Skeletal muscle tissue (tissue), 4 donors: ENCODE measurements around the gene BANF2. TPM values are rescaled to one million over a fixed set of nuclear protein-coding genes. Genes with fewer than 3 reads are reported as not detected.

Experiments used
- H3K27ac ChIP-seq: one replicate; pipeline ENCODE4 v1.7.0; 2013; ENCODE audit warnings: mild to moderate bottlenecking, low read depth, low read length, inconsistent platforms
- H3K27me3 ChIP-seq, 3 donors: one replicate each; pipeline ENCODE4 v1.7.0; 2013; ENCODE audit warnings: low read length in 3 of 3; ENCODE audit not compliant: control insufficient read depth in 3 of 3, insufficient read depth in 3 of 3
- H3K36me3 ChIP-seq, 3 donors: one replicate each; pipeline ENCODE4 v1.7.0; 2013; ENCODE audit warnings: low read length in 3 of 3; ENCODE audit not compliant: control insufficient read depth in 3 of 3, insufficient read depth in 3 of 3
- H3K4me1 ChIP-seq, 3 donors: one replicate each; pipeline ENCODE4 v1.7.0; 2013; ENCODE audit warnings: low read length in 3 of 3, mild to moderate bottlenecking in 3 of 3; ENCODE audit not compliant: control insufficient read depth in 3 of 3, insufficient read depth in 3 of 3
- H3K4me3 ChIP-seq, 3 donors: one replicate each; pipeline ENCODE4 v1.7.0; 2013; ENCODE audit warnings: low read length in 3 of 3
- H3K9ac ChIP-seq, 3 donors: one replicate each; pipeline ENCODE4 v1.7.0; 2013; ENCODE audit warnings: low read length in 3 of 3, mild to moderate bottlenecking in 3 of 3, moderate library complexity in 2 of 3, low read depth in 1 of 3
- H3K9me3 ChIP-seq, 3 donors: one replicate each; pipeline ENCODE4 v1.7.0; 2013; ENCODE audit warnings: low read length in 3 of 3; ENCODE audit not compliant: control insufficient read depth in 3 of 3
- total RNA-seq: library from RNA; depleted of rRNA; stranded (reverse); fragments of >200 nt; gene quantifications from one replicate; pipeline ENCODE4 v1.2.3, GENCODE V29; 2014
- donor health status: Osteomylitis.

BANF2 gene
- total RNA-seq, 1 donor from 2014 or later, result not detected

DNA sequence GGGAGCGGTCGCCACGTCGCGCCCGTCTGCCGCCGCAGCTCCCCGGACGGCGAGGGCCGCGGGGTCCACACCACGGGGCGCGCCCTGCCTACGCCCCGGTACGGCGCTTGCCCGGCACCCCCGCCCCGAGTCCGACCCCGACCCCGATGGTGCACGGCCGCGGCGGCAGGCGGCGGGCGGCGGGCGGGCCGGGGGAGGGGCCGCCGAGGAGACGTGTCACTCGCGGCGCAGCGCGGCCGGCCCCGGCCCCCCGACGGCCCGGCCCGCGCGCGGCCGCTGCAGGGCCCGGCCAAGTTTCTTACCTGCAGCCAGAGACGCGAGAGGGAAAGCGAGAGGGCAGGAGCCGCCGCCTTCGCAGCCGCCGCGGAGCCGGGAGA, 18.1 kb upstream of the BANF2 start:
- peaks cover 12 to 15% (median 14%) of the 10 kb centered on the region in 3 donors for H3K4me1 ChIP-seq
- peak overlapping the region; percentile 68 for H3K27ac ChIP-seq
- peaks cover 0 to 3% (median 0%) of the 10 kb centered on the region in 3 donors for H3K27me3 ChIP-seq
- peaks cover 0 to 3% (median 0%) of the 10 kb centered on the region in 3 donors for H3K9me3 ChIP-seq
- peak overlapping the region; percentile 54 to 86 (median 81) for H3K4me3 ChIP-seq
- peaks cover 0 to 4% (median 2%) of the 10 kb centered on the region in 3 donors for H3K36me3 ChIP-seq
- peak overlapping the region; percentile 53 to 77 (median 68) for H3K9ac ChIP-seq

DNA sequence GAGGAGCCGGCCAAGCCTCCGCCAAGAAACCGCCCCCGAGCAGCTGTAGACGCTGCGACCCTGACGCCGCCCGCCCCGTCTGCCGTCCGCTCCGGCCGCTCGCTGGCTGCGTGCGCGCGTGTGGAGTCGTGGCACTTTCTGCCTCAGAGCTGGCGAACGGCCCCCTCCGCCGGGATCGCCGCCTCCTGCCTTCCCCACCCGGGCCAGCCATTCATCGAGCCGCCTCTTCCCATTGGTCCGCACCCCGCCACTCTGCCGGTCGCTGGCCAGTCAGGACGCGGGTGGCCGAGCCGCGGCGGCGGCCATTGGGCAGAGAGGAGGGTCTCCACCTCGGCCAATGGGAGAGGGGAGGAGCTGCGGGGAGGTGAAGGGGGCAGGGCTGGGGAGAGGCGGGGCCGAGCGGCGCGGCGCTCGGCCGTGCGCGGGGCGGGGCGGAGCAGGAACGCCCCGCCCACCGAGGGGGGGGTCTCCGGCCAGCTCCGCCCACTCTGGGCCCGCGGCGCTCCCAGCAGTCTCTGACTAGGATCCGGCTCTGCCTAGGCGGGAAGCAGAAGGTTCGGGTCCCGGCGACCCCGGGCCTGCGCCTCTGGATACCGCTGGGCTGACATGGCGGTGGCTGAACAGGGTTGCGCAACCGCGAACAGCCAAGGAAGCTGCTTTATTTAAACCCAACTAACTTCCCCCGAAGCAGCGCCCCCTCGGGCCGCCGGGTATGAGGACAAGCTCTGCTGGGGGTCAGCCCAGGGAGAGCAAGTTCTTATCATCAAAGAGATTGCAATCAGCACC, 17.5 kb upstream of the BANF2 start, which contains the start of gene RRBP1:
RRBP1 (minus strand) TSS at position 140 of the 786 bp plus-strand sequence. CDS start 21,735 bp downstream, outside the sequence.
- H3K27ac ChIP-seq, result peak within 1 kb of the TSS; percentile 76
- peak within 1 kb of the TSS; percentile 68 to 80 (median 78) for H3K9ac ChIP-seq
- H3K4me1 ChIP-seq, result peaks cover 12 to 15% (median 14%) of the 10 kb centered on the region in 3 donors
- peaks cover 0 to 3% (median 3%) of the 10 kb centered on the region in 3 donors for H3K9me3 ChIP-seq
- H3K36me3 ChIP-seq, result peaks cover 0 to 4% (median 2%) of the 10 kb centered on the region in 3 donors
- peaks cover 0 to 3% (median 3%) of the 10 kb centered on the region in 3 donors for H3K27me3 ChIP-seq
- H3K4me3 ChIP-seq, result peak within 1 kb of the TSS; percentile 54 to 86 (median 81)

DNA sequence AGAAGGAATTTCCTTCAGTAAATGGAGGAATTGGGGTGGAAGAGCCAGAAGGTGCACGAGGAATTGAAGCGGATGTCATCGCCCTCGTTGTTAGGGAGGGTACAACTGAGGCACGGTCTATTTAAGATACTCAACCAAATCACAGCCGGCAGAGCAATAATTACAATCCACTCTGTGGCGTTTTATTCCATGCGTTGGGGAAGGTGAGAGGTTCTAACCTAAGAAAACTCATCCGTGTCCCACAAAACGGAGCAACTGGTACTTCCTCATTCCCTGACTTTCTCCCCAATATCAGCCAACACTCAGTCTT, 16.9 kb upstream of the BANF2 start:
- Histone ChIP-seq H3K9ac (peak overlapping the region in 2 of 3 donors; percentile 78 to 80), H3K4me1 (peaks cover 12 to 15% (median 14%) of the 10 kb centered on the region in 3 donors), H3K27me3 (peaks cover 0 to 3% (median 3%) of the 10 kb centered on the region in 3 donors), H3K27ac (peak overlapping the region; percentile 76), H3K4me3 (peak overlapping the region; percentile 54 to 81 (median 81)), H3K9me3 (peaks cover 0 to 3% (median 3%) of the 10 kb centered on the region in 3 donors), H3K36me3 (peaks cover 0 to 4% (median 2%) of the 10 kb centered on the region in 3 donors)

DNA sequence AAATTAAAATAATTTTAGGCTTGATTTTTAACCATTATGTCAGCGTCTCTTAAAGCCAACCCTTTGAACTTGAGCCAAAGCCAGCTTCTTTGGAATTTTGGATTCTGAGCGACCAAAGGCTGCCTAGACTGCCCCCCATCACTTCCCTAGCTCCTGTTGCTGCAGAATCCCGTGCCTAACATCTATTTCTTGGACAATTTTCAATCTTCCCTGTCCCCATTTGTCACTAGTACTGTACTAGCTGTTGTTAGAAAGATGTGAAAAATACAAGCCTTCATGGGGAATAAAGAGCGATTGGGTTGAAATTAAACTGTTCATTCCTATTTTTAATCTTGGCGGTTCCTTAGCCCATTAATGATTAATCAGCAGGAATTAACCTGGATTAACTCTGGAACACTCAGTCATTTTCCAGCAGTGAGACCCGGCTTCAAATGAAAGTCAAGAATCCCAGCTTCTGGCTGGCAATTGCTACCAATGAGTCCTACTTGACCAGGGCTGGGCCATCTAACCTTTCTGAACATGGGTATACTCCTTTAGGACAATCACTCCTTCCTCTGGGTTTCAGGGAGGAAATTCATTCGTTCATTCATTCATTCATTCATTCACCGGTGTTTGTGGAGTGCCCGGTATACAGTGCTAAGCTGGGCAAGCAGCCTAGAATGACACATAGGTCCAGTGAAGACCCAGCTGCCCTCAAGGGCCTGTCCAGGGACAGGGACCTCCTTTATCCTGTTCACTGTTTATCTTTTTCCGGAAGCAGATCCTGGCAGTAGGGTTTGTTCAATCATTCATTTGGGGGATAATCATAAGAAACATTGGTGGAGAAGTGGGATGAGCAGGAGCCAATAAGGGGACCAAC, 16.3 kb upstream of the BANF2 start:
- peaks cover 0 to 3% (median 3%) of the 10 kb centered on the region in 3 donors for H3K9me3 ChIP-seq
- H3K9ac ChIP-seq, result no peak overlapping the region
- no peak overlapping the region for H3K27ac ChIP-seq
- peaks cover 12 to 15% (median 14%) of the 10 kb centered on the region in 3 donors for H3K4me1 ChIP-seq
- peaks cover 0 to 4% (median 2%) of the 10 kb centered on the region in 3 donors for H3K36me3 ChIP-seq
- H3K4me3 ChIP-seq, result no peak overlapping the region
- H3K27me3 ChIP-seq, result peaks cover 0 to 3% (median 3%) of the 10 kb centered on the region in 3 donors

DNA sequence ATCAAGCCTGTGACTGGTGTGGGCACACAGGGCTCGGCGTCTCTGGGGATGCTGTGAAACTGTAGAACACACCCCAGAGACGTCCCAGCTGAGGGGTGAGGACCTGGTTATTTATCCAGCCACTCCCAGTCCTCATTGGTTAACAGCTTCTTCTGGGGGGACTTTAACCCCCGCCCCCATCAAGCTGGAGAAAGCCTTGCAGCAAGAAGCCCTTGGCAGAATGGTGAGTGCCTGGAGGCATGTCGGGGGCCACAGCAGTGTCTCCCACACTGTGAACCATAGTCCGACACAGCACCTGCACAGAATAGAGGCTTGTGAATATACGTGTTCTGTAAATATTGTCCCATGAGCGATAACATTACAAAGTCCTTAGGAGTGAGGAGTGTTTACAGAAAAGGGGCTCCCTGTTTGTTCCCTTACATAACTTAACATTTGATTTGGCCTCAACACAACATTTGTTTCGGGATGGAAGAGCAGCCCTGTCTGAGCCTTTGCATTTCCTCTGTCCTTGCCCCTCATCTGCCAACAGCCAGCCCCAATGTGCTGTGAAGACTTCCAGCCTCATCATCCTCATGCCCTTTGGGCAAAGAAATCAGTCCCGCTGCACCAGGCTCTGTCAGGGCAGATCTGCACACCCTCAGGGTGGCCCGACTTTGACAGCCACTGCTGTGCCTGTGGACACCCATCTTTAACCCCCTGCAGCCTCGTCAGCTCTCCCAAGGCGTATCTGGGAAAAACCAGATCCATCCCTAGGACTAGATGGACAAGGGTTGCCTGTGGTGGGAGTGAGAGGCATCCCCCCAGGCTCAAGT, 15.5 kb upstream of the BANF2 start:
- Histone ChIP-seq H3K9me3 (peaks cover 0 to 3% (median 3%) of the 10 kb centered on the region in 3 donors), H3K9ac (no peak overlapping the region), H3K27me3 (peaks cover 0 to 3% (median 3%) of the 10 kb centered on the region in 3 donors)

DNA sequence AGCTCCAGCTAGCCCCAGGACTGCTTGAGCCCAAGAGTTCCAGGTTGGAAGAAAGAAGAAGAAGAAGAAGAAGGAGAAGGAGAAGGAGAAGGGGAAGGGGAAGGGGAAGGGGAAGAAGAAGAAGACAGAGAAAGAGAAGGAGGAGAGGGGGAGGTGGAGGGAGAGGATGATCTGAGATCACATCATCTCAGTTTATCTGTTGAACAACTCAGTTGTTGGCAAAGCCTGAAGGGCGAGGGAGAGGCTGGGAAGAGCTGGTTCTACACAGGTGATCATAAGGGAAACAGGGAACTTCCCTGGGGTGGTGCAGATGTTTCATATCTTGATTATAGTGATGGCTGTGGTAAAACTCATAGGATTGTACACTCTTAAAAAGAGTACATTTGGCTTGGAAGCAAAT, 14.6 kb upstream of the BANF2 start:
- Histone ChIP-seq H3K4me1 (peaks cover 7 to 11% (median 10%) of the 10 kb centered on the region in 3 donors), H3K9ac (no peak overlapping the region), H3K27me3 (peaks cover 0 to 3% (median 3%) of the 10 kb centered on the region in 3 donors), H3K36me3 (no peaks in the 10 kb centered on the region), H3K27ac (no peak overlapping the region), H3K9me3 (peaks cover 0 to 6% (median 3%) of the 10 kb centered on the region in 3 donors), H3K4me3 (no peak overlapping the region)

More for the DNA sequence above, 15.5 kb upstream of the BANF2 start:
- Histone ChIP-seq H3K4me1 (peaks cover 12 to 15% (median 14%) of the 10 kb centered on the region in 3 donors), H3K27ac (no peak overlapping the region), H3K36me3 (peaks cover 0 to 2% (median 0%) of the 10 kb centered on the region in 3 donors), H3K4me3 (no peak overlapping the region)

DNA sequence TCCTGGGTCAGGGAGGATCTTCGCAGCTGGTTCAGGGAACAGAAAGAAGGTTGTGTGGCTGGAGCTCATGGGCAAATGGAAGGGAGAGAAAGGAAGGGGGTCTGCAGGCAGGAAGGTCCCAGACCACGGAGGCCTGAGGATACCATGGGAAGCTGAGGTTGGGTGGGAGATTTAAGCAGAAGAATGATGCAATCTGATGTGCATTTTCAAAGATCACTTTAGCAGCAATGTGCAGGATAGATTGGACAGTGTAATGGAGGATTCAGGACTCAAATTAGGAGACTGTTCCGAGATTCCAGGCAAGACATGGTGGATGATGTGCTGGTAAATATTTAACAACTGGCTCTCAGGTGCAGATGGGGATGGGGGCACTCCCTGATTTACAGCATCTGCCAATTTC, 12.0 kb upstream of the BANF2 start:
- peaks cover 0 to 2% (median 1%) of the 10 kb centered on the region in 3 donors for H3K4me1 ChIP-seq
- no peak overlapping the region for H3K27ac ChIP-seq
- no peaks in the 10 kb centered on the region for H3K36me3 ChIP-seq
- no peak overlapping the region for H3K4me3 ChIP-seq
- H3K9me3 ChIP-seq, result peaks cover 0 to 6% (median 3%) of the 10 kb centered on the region in 3 donors
- H3K9ac ChIP-seq, result no peak overlapping the region
- H3K27me3 ChIP-seq, result peaks cover 0 to 3% (median 3%) of the 10 kb centered on the region in 3 donors

DNA sequence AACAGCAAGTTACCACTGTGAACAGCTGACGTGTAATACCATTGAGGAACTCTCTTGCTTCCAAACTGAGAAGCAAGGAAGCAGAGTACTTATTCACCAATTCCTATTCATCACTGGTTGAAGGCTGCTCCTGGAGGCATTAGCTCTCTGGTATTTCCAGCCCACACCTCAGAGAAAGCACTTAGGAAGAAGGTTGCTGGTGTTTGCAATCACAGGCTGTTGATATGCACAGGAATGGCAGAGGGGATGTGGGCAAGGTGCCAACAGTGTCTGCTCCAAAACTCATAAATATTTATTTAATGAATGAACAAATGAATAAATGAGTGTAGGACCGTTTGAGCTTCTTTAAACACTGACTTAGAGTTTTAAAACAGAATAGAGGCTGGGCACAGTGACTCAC, 10.8 kb upstream of the BANF2 start:
- H3K36me3 ChIP-seq, result peaks cover 0 to 2% (median 0%) of the 10 kb centered on the region in 3 donors
- peaks cover 0 to 6% (median 3%) of the 10 kb centered on the region in 3 donors for H3K9me3 ChIP-seq
- H3K4me3 ChIP-seq, result no peak overlapping the region
- H3K27ac ChIP-seq, result no peak overlapping the region
- peaks cover 3 to 5% (median 5%) of the 10 kb centered on the region in 3 donors for H3K27me3 ChIP-seq
- H3K9ac ChIP-seq, result no peak overlapping the region
- no peaks in the 10 kb centered on the region for H3K4me1 ChIP-seq

DNA sequence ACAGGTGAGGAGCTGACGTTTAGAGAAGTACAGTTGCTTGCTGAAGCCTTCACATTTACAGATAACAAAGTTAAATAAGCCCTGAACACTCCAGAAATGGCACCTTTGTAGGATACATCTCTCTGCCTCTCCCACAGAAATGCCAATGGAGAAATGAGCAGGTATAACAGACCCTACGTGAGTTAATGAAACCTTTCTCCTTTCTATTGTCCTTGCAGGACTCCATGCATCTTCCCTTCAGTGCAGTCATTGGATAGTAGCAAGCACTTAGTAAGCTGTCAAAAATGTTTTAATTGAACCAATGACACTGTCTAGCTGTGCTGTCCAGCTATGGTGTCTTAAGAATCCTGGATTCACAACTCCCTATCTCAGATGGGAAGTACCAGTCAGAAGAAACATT, 9.6 kb upstream of the BANF2 start:
- peaks cover 3 to 5% (median 4%) of the 10 kb centered on the region in 3 donors for H3K27me3 ChIP-seq
- no peak overlapping the region for H3K27ac ChIP-seq
- H3K9ac ChIP-seq, result no peak overlapping the region
- no peaks in the 10 kb centered on the region for H3K4me1 ChIP-seq
- no peak overlapping the region for H3K4me3 ChIP-seq
- peaks cover 0 to 2% (median 0%) of the 10 kb centered on the region in 3 donors for H3K36me3 ChIP-seq
- H3K9me3 ChIP-seq, result peaks cover 0 to 6% (median 3%) of the 10 kb centered on the region in 3 donors
